BE2C (cell line): ENCODE results near the gene NSUN5.
"Not testable (repeated sequence)": the region's sequence is repeated elsewhere in the genome, so short reads cannot be mapped to it uniquely, and the experiment has no call there.

ENCODE experiments used
- DNase-seq: peaks from one replicate; pipeline ENCODE4 v3.0.0-alpha.2; 2020
- H3K27me3 ChIP-seq: fragments of 250-450 bp; sonication (Bioruptor Pico); 2 replicates; pipeline ENCODE4 v1.5.1; 2020; ENCODE audit warnings: mild to moderate bottlenecking
- H3K36me3 ChIP-seq: fragments of 250-450 bp; sonication (Bioruptor Pico); 2 replicates; pipeline ENCODE4 v1.5.1; 2020; ENCODE audit warnings: mild to moderate bottlenecking
- H3K4me1 ChIP-seq: fragments of 250-450 bp; sonication (Bioruptor Pico); 2 replicates; pipeline ENCODE4 v1.5.1; 2020
- H3K4me3 ChIP-seq: 2 replicates; pipeline ENCODE4 v1.5.1; 2011; ENCODE audit warnings: low read depth, low read length
- H3K9me3 ChIP-seq: fragments of 250-450 bp; sonication (Bioruptor Pico); 2 replicates; pipeline ENCODE4 v1.5.1; 2020
- CTCF ChIP-seq: IDR thresholded peaks from 2 replicates; pipeline ENCODE4 v1.5.1; 2012; ENCODE audit warnings: mild to moderate bottlenecking, low read depth, low read length

The NSUN5 gene

GRCh38 chr7:73316521-73316920, 7.9 kb upstream of the NSUN5 start:
- no peak for DNase-seq
- Histone ChIP-seq H3K4me1 (no peaks in the 10 kb centered on the region), H3K36me3 (no peaks in the 10 kb centered on the region), H3K9me3 (no peaks in the 10 kb centered on the region), H3K27me3 (no peaks in the 10 kb centered on the region), H3K4me3 (no peak overlapping the region)
- TF ChIP-seq CTCF: no peak

- Histone ChIP-seq H3K4me3 (no peak overlapping the region), H3K27me3 (no peaks in the 10 kb centered on the region), H3K4me1 (no peaks in the 10 kb centered on the region), H3K9me3 (no peaks in the 10 kb centered on the region), H3K36me3 (no peaks in the 10 kb centered on the region)
- no peak for DNase-seq
- no peak for TF ChIP-seq CTCF
These were observed 5.6 kb upstream of the NSUN5 start for GRCh38 chr7:73314271-73314670.

- no peaks in the 10 kb centered on the region for H3K36me3 ChIP-seq
- TF ChIP-seq CTCF: no peak
- no peaks in the 10 kb centered on the region for H3K4me1 ChIP-seq
- H3K27me3 ChIP-seq: no peaks in the 10 kb centered on the region
- H3K4me3 ChIP-seq: no peak overlapping the region
- H3K9me3 ChIP-seq: no peaks in the 10 kb centered on the region
- no peak for DNase-seq
These were observed 4.9 kb upstream of the NSUN5 start for GRCh38 chr7:73313521-73313906.

- no peaks in the 10 kb centered on the region for H3K36me3 ChIP-seq
- TF ChIP-seq CTCF: no peak
These were observed 4.3 kb upstream of the NSUN5 start for GRCh38 chr7:73312831-73313520.

GRCh38 chr7:73311421-73311820, 2.8 kb upstream of the NSUN5 start:
- H3K9me3 ChIP-seq, DNase-seq, H3K36me3 ChIP-seq, H3K4me3 ChIP-seq, H3K27me3 ChIP-seq, H3K4me1 ChIP-seq: not testable (repeated sequence)

More at GRCh38 chr7:73312831-73313520, 4.3 kb upstream of the NSUN5 start:
- Histone ChIP-seq H3K4me3 (no peak overlapping the region), H3K4me1 (no peaks in the 10 kb centered on the region), H3K9me3 (no peaks in the 10 kb centered on the region), H3K27me3 (no peaks in the 10 kb centered on the region)
- DNase-seq: no peak

GRCh38 chr7:73308074-73308664, 457 bp downstream of the NSUN5 start:
- Histone ChIP-seq H3K9me3 (no peaks in the 10 kb centered on the region), H3K27me3 (no peaks in the 10 kb centered on the region), H3K36me3 (peaks cover 3% of the 10 kb centered on the region; the same call in 1 of the 2 replicates), H3K4me1 (no peaks in the 10 kb centered on the region), H3K4me3 (peak overlapping the region; percentile 68)
- DNase-seq: no peak
- TF ChIP-seq CTCF: no peak
